Stomach (tissue), 4 donors: ENCODE data around the gene TDRKH.

ENCODE experiments used
- CTCF ChIP-seq, 7 experiments: fragments of 450-650 bp in 4 of 7; fragments of 200-600 bp in 3 of 7; sonication (generic) in 3 of 7; IDR thresholded peaks; one replicate each; pipeline ENCODE4 v1.5.1; 2016 to 2019; ENCODE audit warnings: antibody characterized with exemption in 7 of 7, control low read depth in 2 of 7, mild to moderate bottlenecking in 1 of 7
- EP300 ChIP-seq: sonication (generic); formaldehyde crosslinking; IDR thresholded peaks from one replicate; pipeline ENCODE4 v1.6.1; 2017; ENCODE audit warnings: antibody characterized with exemption
- POLR2A ChIP-seq, 4 donors: fragments of 450-650 bp; IDR thresholded peaks; one replicate each; pipeline ENCODE4 v1.6.1; 2016; ENCODE audit warnings: antibody characterized with exemption in 4 of 4, control low read depth in 2 of 4, mild to moderate bottlenecking in 1 of 4, moderate library complexity in 1 of 4
- POLR2AphosphoS5 ChIP-seq, 3 donors: sonication (generic); formaldehyde crosslinking; IDR thresholded peaks; one replicate each; pipeline ENCODE4 v1.6.1; 2016; ENCODE audit warnings: antibody characterized with exemption in 3 of 3

- TF ChIP-seq CTCF (IDR thresholded peaks at IDR 0.05), result no peak
- TF ChIP-seq POLR2A (IDR thresholded peaks at IDR 0.05), result no peak
- no peak for TF ChIP-seq EP300
- TF ChIP-seq POLR2AphosphoS5 (IDR thresholded peaks at IDR 0.05), result no peak
Observed at GRCh38 chr1:151801310-151801820, 11.1 kb upstream of the TDRKH start.
